ENCODE data around the gene PTPN7.

The PTPN7 gene

GRCh38 chr1:202165942-202166843 lies 5.8 kb upstream of the PTPN7 start:
- DNase-seq: no peak

GRCh38 chr1:202165267-202165941 lies 5.0 kb upstream of the PTPN7 start:
- DNase-seq: peak; percentile 62

- peak; percentile 81 for DNase-seq
Observed at GRCh38 chr1:202164271-202165037, 4.1 kb upstream of the PTPN7 start.

- no peak for DNase-seq
Observed at GRCh38 chr1:202163281-202164270, 3.2 kb upstream of the PTPN7 start.

GRCh38 chr1:202162418-202163280 lies 2.2 kb upstream of the PTPN7 start:
- DNase-seq: peak; percentile 62

- peak; percentile 68 for DNase-seq
Observed at GRCh38 chr1:202162047-202162417, 1.6 kb upstream of the PTPN7 start.

GRCh38 chr1:202161151-202162046 lies 997 bp upstream of the PTPN7 start:
- DNase-seq: no peak

GRCh38 chr1:202159534-202160371 lies 649 bp downstream of the PTPN7 start:
- peak; percentile 85 for DNase-seq

GRCh38 chr1:202158810-202159533 lies 1.4 kb downstream of the PTPN7 start:
- peak; percentile 72 for DNase-seq

- DNase-seq: no peak
Observed at GRCh38 chr1:202157945-202158344, 2.5 kb downstream of the PTPN7 start.

- DNase-seq: no peak
Observed at GRCh38 chr1:202156590-202156989, 3.8 kb downstream of the PTPN7 start.

- DNase-seq: no peak
Observed at GRCh38 chr1:202155478-202156021, 4.9 kb downstream of the PTPN7 start.

GRCh38 chr1:202154766-202155477 lies 5.5 kb downstream of the PTPN7 start:
- peak; percentile 68 for DNase-seq

GRCh38 chr1:202154148-202154765 lies 6.1 kb downstream of the PTPN7 start:
- DNase-seq: no peak

- no peak for DNase-seq
Observed at GRCh38 chr1:202153284-202153683, 7.1 kb downstream of the PTPN7 start.

- DNase-seq: no peak
Observed at GRCh38 chr1:202152399-202152798, 8.0 kb downstream of the PTPN7 start.

GRCh38 chr1:202151045-202151444 lies 9.4 kb downstream of the PTPN7 start:
- DNase-seq: no peak

All from activated CD4-positive, alpha-beta T cell treated with anti-CD3 and anti-CD28 coated beads, Interleukin-2, Interleukin-6, amounts not matched to agents 100 ng/mL and 50 ng/mL, durations not matched to agents 16 hours and 8 hours (primary cell).